ENCODE results near the gene DAP3. TPM values are rescaled to one million over a fixed set of nuclear protein-coding genes. Genes with fewer than 3 reads are reported as not detected.
"Not testable (repeated sequence)": the region's sequence is repeated elsewhere in the genome, so short reads cannot be mapped to it uniquely, and the experiment has no call there.

DAP3 gene
- 41.0 TPM for total RNA-seq

GRCh38 chr1:155689081-155689607 lies at the start of gene DAP3:
Gene DAP3 (plus strand): TSS chr1:155689091. CDS start chr1:155709780, 20,689 bp downstream.
- DNase-seq = not testable (repeated sequence)

DNA sequence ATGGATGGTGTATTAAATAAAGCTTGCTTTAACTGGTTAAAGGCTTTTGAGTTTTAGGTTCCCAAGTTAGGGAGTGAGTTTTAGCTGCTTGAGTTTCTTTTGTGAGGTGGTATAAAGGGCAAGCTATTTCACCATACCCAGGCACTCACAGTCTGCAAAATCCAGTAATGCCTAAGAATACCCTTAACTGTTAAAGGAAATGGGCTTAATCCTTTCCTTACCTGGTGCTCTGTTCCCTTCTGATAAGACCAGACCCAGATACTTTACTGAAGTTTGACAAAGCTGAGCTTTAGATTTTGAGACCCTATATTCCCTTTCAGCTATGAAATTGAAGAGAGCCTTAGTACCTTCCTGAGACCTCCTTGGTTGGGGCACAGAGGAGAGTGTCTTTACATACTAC lies 48.5 kb upstream of the DAP3 start:
- DNase-seq = no peak

GRCh38 chr1:155642559-155643180 lies 46.2 kb upstream of the DAP3 start:
- not testable (repeated sequence) for DNase-seq

DNA sequence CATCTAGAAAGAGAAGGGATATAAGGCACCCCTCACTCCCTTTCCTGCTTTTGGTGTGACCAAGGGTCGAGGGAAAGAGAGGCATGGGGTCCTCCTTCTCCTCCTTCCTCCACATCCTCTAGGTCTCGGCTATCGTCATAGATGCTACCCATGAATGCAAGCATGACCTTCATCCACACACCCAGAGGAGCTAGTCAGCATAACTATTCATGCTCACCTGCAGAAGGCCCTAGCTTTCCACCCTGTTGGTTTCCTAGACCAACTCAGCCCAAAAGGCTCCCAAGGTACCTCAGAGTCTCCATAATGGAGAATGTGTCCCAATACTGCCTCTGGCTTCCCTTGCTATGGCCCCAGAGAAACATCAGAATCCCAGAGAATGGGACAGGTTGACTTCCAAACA lies 45.7 kb upstream of the DAP3 start:
- no peak for DNase-seq

DNA sequence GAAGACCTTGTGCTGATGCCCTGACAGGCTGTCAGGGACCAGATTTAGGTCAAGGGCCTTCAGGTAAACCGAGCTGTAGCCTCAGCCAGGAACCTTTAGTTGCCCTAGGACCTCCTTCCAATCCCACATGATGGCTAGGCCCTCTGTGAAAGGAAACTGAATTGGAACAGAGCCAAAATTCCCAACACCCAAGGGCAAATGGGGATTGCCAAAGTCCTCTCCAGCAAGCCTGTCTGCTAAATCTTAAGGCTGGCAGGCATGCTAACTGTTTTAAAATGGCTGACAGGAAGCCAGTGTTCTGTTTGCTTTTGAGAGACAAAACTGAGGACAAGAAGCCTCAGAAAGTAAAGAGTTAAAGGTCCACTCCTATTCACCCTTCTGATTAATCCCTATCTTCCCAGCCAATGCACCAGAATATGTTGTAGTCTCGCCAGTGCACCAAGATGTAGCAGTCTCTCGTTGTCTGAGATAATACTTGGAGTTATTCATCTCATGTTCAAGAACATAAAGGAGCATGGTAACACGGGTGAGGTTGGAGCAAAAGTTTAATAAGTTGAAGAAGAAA lies 43.8 kb upstream of the DAP3 start:
- no peak for DNase-seq

DNA sequence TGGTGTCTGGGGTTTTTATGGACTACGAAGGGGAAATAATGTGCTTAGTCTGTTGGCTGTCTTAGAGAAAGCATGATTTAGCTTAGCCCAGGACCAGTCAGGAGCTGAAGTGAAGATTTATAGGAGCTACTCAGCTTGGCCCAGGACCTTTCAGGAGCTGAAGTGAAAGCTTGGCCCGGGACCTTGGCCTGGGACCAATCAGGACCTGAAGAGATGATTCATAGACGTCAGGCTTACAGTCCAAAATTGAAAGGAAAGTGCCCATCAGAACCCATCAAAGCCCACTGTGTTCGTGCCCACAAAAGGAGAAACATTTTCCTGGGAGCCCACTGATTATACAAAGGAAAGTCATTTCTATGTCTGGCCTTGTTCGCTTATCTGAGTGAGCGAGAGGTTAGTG lies 43.2 kb upstream of the DAP3 start:
- DNase-seq = no peak

- no peak for DNase-seq
These were observed 42.6 kb upstream of the DAP3 start for GRCh38 chr1:155646307-155646706.

DNA sequence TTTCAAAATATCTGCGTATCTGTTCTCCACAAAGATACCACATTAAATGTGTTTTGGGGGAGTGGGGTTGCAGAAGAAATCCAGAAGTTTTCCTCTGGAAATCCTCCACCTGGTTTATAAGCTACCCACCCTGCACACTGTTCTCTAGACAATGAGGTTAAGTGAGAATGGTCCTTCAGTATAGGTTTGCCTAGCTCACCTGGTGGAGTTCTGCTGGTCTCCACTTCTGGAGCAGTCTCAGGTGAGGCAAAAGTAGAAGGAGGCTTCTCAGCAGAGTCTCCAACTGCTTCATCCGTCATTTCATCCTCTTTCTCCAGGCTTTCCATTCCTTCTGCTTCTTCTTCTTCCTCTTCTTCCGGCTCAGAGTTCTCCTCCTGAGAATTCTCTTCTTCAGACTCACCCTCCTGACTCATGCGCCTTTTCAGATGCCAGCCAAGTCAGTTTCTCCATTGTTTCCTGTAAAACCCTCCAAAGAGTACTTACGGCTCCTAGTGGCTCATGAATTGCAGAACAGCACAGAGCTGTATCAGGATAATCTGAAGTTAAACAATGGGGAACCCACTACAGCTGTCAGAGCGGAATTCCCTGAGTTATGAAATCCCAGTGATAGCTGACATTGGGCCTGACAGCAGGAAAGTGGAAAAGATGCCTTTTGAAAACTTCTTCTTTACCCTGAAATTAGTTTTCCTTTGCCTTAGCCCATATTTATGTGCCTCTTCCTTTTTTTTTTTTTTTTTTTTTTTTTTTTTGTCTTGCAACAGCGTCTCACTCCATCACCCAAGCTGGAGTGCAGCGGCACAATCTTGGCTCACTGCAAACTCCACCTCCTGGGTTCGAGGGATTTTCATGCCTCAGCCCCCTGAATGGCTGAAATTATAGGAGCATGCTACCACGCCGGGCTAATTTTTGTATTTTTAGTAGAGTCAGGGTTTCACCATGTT lies 40.4 kb upstream of the DAP3 start:
- no peak for DNase-seq

DNA sequence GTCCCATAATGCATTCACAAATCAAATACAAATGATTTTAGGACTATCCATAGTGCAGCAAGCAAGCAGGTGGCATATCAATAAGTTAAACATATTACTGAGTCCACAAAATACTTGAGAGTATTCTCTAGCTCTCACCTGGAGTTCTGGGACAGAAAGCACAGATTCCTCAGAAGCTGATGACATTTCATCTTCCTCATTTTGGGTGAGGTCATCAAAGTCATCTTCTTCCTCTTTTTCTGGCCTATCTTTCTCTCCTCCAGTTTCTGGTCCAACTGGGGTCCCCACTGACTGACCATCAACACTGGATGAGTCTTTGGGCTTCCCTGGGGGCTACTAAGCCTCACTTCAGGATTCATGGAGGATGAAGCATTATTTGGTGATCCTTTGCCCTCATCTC lies 39.2 kb upstream of the DAP3 start:
- no peak for DNase-seq

- no peak for DNase-seq
These were observed 38.6 kb upstream of the DAP3 start for GRCh38 chr1:155650231-155650757.

DNA sequence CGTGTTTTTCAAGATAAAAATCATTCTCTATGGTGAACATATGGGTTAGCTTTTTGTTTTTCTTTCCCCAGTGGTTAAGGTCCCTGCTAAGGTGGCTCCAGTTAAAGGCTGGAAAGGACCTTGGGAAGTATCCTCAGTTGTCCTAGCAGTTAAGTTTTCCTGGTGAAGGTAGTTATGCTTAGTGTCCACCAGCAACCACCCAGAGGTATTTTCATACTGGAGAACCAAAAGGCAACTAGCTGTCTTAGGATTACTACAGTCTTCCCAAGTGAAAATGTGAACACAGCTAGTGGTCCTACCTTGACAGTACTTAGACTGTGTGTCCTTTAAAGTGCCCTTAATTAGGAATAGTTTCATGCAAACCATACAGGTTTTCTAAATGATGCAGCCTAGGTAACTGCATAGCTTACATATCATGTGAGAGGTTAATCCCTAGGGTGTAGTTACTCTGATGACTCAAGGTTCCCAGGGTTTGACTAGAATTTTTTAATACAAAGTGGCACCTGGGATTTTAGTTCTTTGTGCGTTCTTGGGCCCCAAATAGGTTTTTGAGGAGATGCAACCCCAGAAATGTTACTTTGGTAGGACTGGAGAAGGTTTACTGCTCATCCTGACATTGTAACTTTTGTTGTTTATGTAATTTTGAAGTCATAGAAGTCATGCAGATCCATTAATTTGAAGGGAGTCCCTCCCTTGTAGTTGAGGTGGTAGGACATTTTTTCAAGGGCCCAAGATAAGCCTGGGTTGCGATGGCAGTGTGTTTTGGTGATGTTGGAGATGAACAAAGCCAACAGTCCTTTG lies 36.8 kb upstream of the DAP3 start:
- no peak for DNase-seq

DNA sequence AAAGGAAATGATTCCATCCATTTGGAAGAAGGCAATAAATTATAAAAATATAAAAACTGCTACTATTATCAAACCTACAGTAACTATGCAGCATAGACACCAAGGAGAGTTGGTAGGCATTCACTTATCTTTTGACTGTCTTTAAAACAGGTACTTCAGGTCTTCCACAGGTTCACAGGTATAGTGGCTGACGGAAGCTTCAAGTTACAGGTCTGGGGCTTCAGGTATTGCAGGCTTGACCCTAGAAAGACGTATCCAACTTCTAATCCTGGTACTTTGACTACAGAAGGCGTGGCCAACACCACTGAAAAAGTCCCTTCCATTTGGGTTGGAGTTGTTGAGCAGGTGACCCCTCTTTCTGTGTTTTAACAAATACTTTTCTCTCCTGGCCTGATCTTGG lies 35.9 kb upstream of the DAP3 start:
- DNase-seq = no peak

- no peak for DNase-seq
These were observed 31.4 kb upstream of the DAP3 start for GRCh38 chr1:155657463-155657862.

- not testable (repeated sequence) for DNase-seq
These were observed 27.7 kb upstream of the DAP3 start for GRCh38 chr1:155661239-155661638.

DNA sequence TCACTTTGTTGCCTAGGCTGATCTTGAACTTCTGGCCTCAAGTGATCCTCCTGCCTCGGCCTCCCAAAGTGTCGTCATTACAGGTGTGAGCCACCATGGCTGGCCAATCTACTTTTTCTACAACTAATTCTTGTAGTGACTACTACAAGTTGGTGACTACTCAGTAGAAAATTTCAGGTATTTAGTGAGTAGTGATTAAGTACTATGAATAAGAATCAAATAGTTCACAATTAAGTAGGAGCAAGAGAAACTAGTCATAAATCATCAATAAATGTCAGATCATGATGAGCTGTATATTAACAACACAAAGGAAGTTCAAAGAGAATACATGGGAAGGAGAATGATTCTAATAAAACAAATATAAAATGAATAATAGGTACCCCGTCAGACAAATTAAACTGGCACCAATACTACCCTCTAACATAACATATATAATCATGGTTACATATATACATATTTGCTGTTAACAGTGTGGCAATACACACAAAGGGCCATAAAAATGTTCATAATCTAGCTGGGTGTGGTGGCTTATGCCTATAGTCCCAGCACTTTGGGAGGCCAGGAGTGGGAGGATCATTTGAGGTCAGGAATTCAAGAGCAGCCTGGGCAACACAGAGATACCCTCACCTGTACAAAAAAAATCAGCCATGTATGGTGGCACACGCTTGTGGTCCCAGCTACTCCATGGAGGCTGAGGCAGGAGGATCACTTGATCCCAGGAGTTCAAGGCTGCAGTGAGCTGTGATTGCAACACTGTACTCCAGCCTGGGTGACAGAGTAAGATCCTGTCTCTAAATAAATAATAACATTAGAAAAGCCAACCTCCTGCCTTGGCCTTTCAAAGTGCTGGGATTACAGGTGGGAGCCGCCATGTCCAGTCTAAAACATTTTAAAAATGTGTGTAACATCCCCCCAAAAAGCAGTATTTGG lies 19.4 kb upstream of the DAP3 start:
- no peak for DNase-seq

- DNase-seq = no peak
These were observed 17.1 kb upstream of the DAP3 start for GRCh38 chr1:155671750-155672149.

GRCh38 chr1:155673003-155673402 lies 15.9 kb upstream of the DAP3 start:
- no peak for DNase-seq

DNA sequence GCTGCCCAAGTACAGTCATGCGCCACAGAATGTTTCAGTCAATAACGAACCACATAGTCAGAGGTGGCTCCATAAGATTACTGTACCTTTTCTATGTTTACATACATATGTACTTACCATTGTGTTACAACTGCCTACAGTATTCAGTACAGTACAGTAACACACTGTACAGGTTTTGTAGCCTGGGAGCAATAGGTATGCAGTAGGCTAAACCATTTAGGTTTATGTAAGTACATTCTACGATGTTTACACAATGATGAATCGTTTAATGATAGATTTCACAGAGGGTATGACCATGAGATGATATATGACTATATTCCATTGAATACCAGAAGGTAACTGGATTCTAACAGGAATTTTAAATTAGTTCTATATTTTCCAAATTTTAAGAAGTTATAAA lies 10.9 kb upstream of the DAP3 start:
- no peak for DNase-seq

GRCh38 chr1:155678992-155679391 lies 9.9 kb upstream of the DAP3 start:
- DNase-seq = not testable (repeated sequence)

DNA sequence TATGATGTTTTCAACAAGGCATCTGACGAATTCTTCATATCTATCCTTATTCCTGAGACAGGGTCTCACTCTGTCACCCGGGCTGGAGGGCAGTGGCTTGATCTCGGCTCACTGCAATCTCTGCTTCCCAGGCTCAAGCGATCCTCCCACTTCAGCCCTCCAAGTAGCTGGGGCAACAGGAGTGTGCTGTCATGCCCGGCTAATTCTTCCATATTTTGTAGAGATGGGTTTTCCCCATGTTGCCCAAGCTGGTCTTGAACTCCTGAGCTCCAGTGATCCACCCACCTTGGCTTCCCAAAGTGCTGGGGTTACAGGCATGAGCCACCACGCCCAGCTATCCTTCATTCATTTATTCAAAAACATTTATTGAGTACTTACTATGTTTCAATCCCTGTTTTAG lies 8.4 kb upstream of the DAP3 start:
- no peak for DNase-seq

DNA sequence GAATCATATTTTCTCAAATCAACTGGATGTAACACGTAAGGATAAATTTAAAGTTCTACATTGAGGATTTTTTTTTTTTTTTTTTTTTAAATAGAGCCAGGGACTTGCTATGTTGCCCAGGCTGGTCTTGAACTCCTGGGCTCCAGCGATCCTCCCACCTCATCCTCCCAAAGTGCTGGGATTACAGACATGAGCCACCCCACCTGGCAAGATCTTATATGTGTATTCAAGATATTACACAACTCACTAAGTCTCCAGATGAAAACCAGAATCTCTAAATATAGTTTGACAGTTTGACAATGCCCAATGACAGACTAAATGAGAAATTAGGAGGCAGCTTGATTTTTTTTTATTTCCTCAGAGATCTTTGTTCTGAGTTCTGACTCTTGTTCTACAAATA lies 7.1 kb upstream of the DAP3 start:
- no peak for DNase-seq
